Measurements from ENCODE around the gene OTUD3.
"Not testable (repeated sequence)": the region's sequence is repeated elsewhere in the genome, so short reads cannot be mapped to it uniquely, and the experiment has no call there.

Gene OTUD3

GRCh38 chr1:19882111-19883071 lies at the start of gene OTUD3:
Gene OTUD3, plus strand, starts transcription at chr1:19882395. Its CDS starts 119 bp downstream, at chr1:19882514.
- peak; percentile 87 to 92 for DNase-seq (ENCODE audit: low read depth in 2 of 2)

GRCh38 chr1:19835578-19835977 lies 46.6 kb upstream of the OTUD3 start:
- DNase-seq (ENCODE audit: low read depth in 2 of 2): no peak

- no peak for DNase-seq (ENCODE audit: low read depth in 2 of 2)
Measured at GRCh38 chr1:19837866-19838265, 44.3 kb upstream of the OTUD3 start.

GRCh38 chr1:19840228-19840627 lies 42.0 kb upstream of the OTUD3 start:
- no peak for DNase-seq (ENCODE audit: low read depth in 2 of 2)

- DNase-seq (ENCODE audit: low read depth in 2 of 2): no peak
Measured at GRCh38 chr1:19844731-19845495, 37.3 kb upstream of the OTUD3 start.

- DNase-seq (ENCODE audit: low read depth in 2 of 2): no peak
Measured at GRCh38 chr1:19845555-19845954, 36.6 kb upstream of the OTUD3 start.

GRCh38 chr1:19846338-19846737 lies 35.9 kb upstream of the OTUD3 start:
- DNase-seq (ENCODE audit: low read depth in 2 of 2): no peak

GRCh38 chr1:19847334-19847733 lies 34.9 kb upstream of the OTUD3 start:
- not testable (repeated sequence) for DNase-seq (ENCODE audit: low read depth in 2 of 2)

GRCh38 chr1:19849307-19849706 lies 32.9 kb upstream of the OTUD3 start:
- not testable (repeated sequence) for DNase-seq (ENCODE audit: low read depth in 2 of 2)

- no peak for DNase-seq (ENCODE audit: low read depth in 2 of 2)
Measured at GRCh38 chr1:19850214-19850613, 32.0 kb upstream of the OTUD3 start.

GRCh38 chr1:19852036-19852435 lies 30.2 kb upstream of the OTUD3 start:
- DNase-seq (ENCODE audit: low read depth in 2 of 2): no peak

- no peak for DNase-seq (ENCODE audit: low read depth in 2 of 2)
Measured at GRCh38 chr1:19854866-19855265, 27.3 kb upstream of the OTUD3 start.

GRCh38 chr1:19858893-19859292 lies 23.3 kb upstream of the OTUD3 start:
- no peak for DNase-seq (ENCODE audit: low read depth in 2 of 2)

- DNase-seq (ENCODE audit: low read depth in 2 of 2): no peak
Measured at GRCh38 chr1:19859876-19860275, 22.3 kb upstream of the OTUD3 start.

- no peak for DNase-seq (ENCODE audit: low read depth in 2 of 2)
Measured at GRCh38 chr1:19860418-19860817, 21.8 kb upstream of the OTUD3 start.

GRCh38 chr1:19861034-19861433 lies 21.2 kb upstream of the OTUD3 start:
- DNase-seq (ENCODE audit: low read depth in 2 of 2): no peak

GRCh38 chr1:19861842-19862530 lies 20.2 kb upstream of the OTUD3 start:
- DNase-seq (ENCODE audit: low read depth in 2 of 2): no peak

- DNase-seq (ENCODE audit: low read depth in 2 of 2): no peak
Measured at GRCh38 chr1:19862944-19863343, 19.3 kb upstream of the OTUD3 start.

- no peak for DNase-seq (ENCODE audit: low read depth in 2 of 2)
Measured at GRCh38 chr1:19864570-19865160, 17.5 kb upstream of the OTUD3 start.

GRCh38 chr1:19866029-19866428 lies 16.2 kb upstream of the OTUD3 start:
- no peak for DNase-seq (ENCODE audit: low read depth in 2 of 2)

- no peak for DNase-seq (ENCODE audit: low read depth in 2 of 2)
Measured at GRCh38 chr1:19866758-19867157, 15.4 kb upstream of the OTUD3 start.

- DNase-seq (ENCODE audit: low read depth in 2 of 2): not testable (repeated sequence)
Measured at GRCh38 chr1:19868575-19868974, 13.6 kb upstream of the OTUD3 start.

Measured in stimulated activated CD8-positive, alpha-beta memory T cell treated with anti-CD3 and anti-CD28 coated beads, Interleukin-2, amount 100 ng/mL, for 48 hours (primary cell).